Stomach (tissue), 4 donors: ENCODE results near the gene GATB.

ENCODE experiments used
- CTCF ChIP-seq, 7 experiments: fragments of 450-650 bp in 4 of 7; fragments of 200-600 bp in 3 of 7; sonication (generic) in 3 of 7; IDR thresholded peaks; one replicate each; pipeline ENCODE4 v1.5.1; 2016 to 2019; ENCODE audit warnings: antibody characterized with exemption in 7 of 7, control low read depth in 2 of 7, mild to moderate bottlenecking in 1 of 7
- EP300 ChIP-seq: sonication (generic); formaldehyde crosslinking; IDR thresholded peaks from one replicate; pipeline ENCODE4 v1.6.1; 2017; ENCODE audit warnings: antibody characterized with exemption
- POLR2AphosphoS5 ChIP-seq, 3 donors: sonication (generic); formaldehyde crosslinking; IDR thresholded peaks; one replicate each; pipeline ENCODE4 v1.6.1; 2016; ENCODE audit warnings: antibody characterized with exemption in 3 of 3

GRCh38 chr4:151628001-151628608 is 132.7 kb downstream of the GATB start:
- TF ChIP-seq CTCF (IDR thresholded peaks at IDR 0.05) (no peak), POLR2AphosphoS5 (IDR thresholded peaks at IDR 0.05) (no peak), EP300 (no peak)
